Bronchial epithelial cell (primary cell): ENCODE results near the gene PMAIP1. TPM values are rescaled to one million over a fixed set of nuclear protein-coding genes. Genes with fewer than 3 reads are reported as not detected.

Source experiments
- DNase-seq: peaks from one replicate; pipeline ENCODE4 v3.0.0-alpha.2; 2010; ENCODE audit warnings: low read depth
- FAIRE-seq: peaks from 2 replicates; lab custom pipeline; 2011; peaks lifted over from hg19 to GRCh38; lab: Jason Lieb, UNC
- H3K27me3 ChIP-seq: 2 replicates; pipeline ENCODE4 v1.5.1; 2011; ENCODE audit warnings: low read length; ENCODE audit not compliant: control insufficient read depth, insufficient read depth
- H3K36me3 ChIP-seq: 2 replicates; pipeline ENCODE4 v1.5.1; 2011; ENCODE audit warnings: low read length; ENCODE audit not compliant: control insufficient read depth, insufficient read depth
- H3K4me3 ChIP-seq: 2 replicates; pipeline ENCODE4 v1.5.1; 2011; ENCODE audit warnings: mild to moderate bottlenecking, low read depth, low read length, control low read depth
- CTCF ChIP-seq: IDR thresholded peaks from 2 replicates; pipeline ENCODE4 v1.5.1; 2011; ENCODE audit warnings: mild to moderate bottlenecking, moderate library complexity, low read length, control low read depth, inconsistent platforms; ENCODE audit not compliant: insufficient read depth, severe bottlenecking
- total RNA-seq: library from RNA; depleted of rRNA; stranded (reverse); fragments of >200 nt; gene quantifications from 2 replicates; pipeline ENCODE4 v1.2.1, GENCODE V29; 2014

Gene PMAIP1
- total RNA-seq, 1 donor from 2014 or later, result 12.1 TPM

GRCh38 chr18:59861963-59862819 is 37.6 kb upstream of the PMAIP1 start:
- no peaks in the 10 kb centered on the region for H3K36me3 ChIP-seq
- peak; percentile 28 for FAIRE-seq
- no peak overlapping the region for H3K4me3 ChIP-seq
- no peak for TF ChIP-seq CTCF
- peak; percentile 83 for DNase-seq
- H3K27me3 ChIP-seq, result no peaks in the 10 kb centered on the region

- FAIRE-seq (no peak), DNase-seq (peak; percentile 27)
- no peaks in the 10 kb centered on the region for H3K36me3 ChIP-seq
- H3K4me3 ChIP-seq, result no peak overlapping the region
- no peaks in the 10 kb centered on the region for H3K27me3 ChIP-seq
- no peak for TF ChIP-seq CTCF
Observed at GRCh38 chr18:59865241-59865986, 34.4 kb upstream of the PMAIP1 start.

- Histone ChIP-seq H3K4me3 (no peak overlapping the region), H3K36me3 (no peaks in the 10 kb centered on the region), H3K27me3 (no peaks in the 10 kb centered on the region)
- TF ChIP-seq CTCF, result no peak
- no peak for FAIRE-seq
- no peak for DNase-seq
Observed at GRCh38 chr18:59866551-59867269, 33.1 kb upstream of the PMAIP1 start.

GRCh38 chr18:59867337-59868104 is 32.3 kb upstream of the PMAIP1 start:
- TF ChIP-seq CTCF, result no peak
- H3K4me3 ChIP-seq, result no peak overlapping the region
- FAIRE-seq (no peak), DNase-seq (no peak)
- H3K27me3 ChIP-seq, result no peaks in the 10 kb centered on the region
- no peaks in the 10 kb centered on the region for H3K36me3 ChIP-seq

GRCh38 chr18:59870623-59871130 is 29.1 kb upstream of the PMAIP1 start:
- Histone ChIP-seq H3K36me3 (no peaks in the 10 kb centered on the region), H3K4me3 (no peak overlapping the region), H3K27me3 (no peaks in the 10 kb centered on the region)
- no peak for DNase-seq
- TF ChIP-seq CTCF, result no peak
- FAIRE-seq, result no peak
